ENCODE measurements around the gene ESR1. TPM values are rescaled to one million over a fixed set of nuclear protein-coding genes. Genes with fewer than 3 reads are reported as not detected.

The ESR1 gene
- total RNA-seq, 2 experiments from 2014 or later, result 0.45 to 1.1 TPM

- DNase-seq, result no peak
- no peaks in the 10 kb centered on the region for H3K27me3 Mint-ChIP-seq
- no peaks in the 10 kb centered on the region for H3K9me3 Mint-ChIP-seq
- no peak overlapping the region for H3K4me3 Mint-ChIP-seq
- peaks cover 4% of the 10 kb centered on the region for H3K4me1 Mint-ChIP-seq
- H3K36me3 Mint-ChIP-seq, result no peaks in the 10 kb centered on the region
- no peak overlapping the region for H3K27ac Mint-ChIP-seq
Measured at GRCh38 chr6:152091201-152091600, 283.7 kb downstream of the ESR1 start.

- no peak for DNase-seq
- no peak overlapping the region for H3K27ac Mint-ChIP-seq
- no peaks in the 10 kb centered on the region for H3K27me3 Mint-ChIP-seq
- no peaks in the 10 kb centered on the region for H3K9me3 Mint-ChIP-seq
- H3K36me3 Mint-ChIP-seq, result no peaks in the 10 kb centered on the region
- H3K4me3 Mint-ChIP-seq, result no peak overlapping the region
- peaks cover 4% of the 10 kb centered on the region for H3K4me1 Mint-ChIP-seq
Measured at GRCh38 chr6:152091851-152092341, 284.4 kb downstream of the ESR1 start.

- Mint-ChIP-seq H3K36me3 (no peaks in the 10 kb centered on the region), H3K4me3 (no peak overlapping the region), H3K27me3 (no peaks in the 10 kb centered on the region), H3K4me1 (peaks cover 4% of the 10 kb centered on the region), H3K27ac (no peak overlapping the region), H3K9me3 (no peaks in the 10 kb centered on the region)
- DNase-seq, result no peak
Measured at GRCh38 chr6:152093711-152094110, 286.2 kb downstream of the ESR1 start.

GRCh38 chr6:152094276-152094675 is 286.8 kb downstream of the ESR1 start:
- Mint-ChIP-seq H3K27me3 (no peaks in the 10 kb centered on the region), H3K36me3 (no peaks in the 10 kb centered on the region), H3K9me3 (no peaks in the 10 kb centered on the region), H3K4me1 (peaks cover 4% of the 10 kb centered on the region), H3K27ac (no peak overlapping the region), H3K4me3 (no peak overlapping the region)
- DNase-seq, result no peak

GRCh38 chr6:152094992-152095592 is 287.6 kb downstream of the ESR1 start:
- H3K36me3 Mint-ChIP-seq, result no peaks in the 10 kb centered on the region
- H3K4me3 Mint-ChIP-seq, result no peak overlapping the region
- H3K4me1 Mint-ChIP-seq, result peaks cover 4% of the 10 kb centered on the region
- H3K27ac Mint-ChIP-seq, result no peak overlapping the region
- DNase-seq, result no peak
- H3K9me3 Mint-ChIP-seq, result no peaks in the 10 kb centered on the region
- H3K27me3 Mint-ChIP-seq, result no peaks in the 10 kb centered on the region

GRCh38 chr6:152096863-152097496 is 289.5 kb downstream of the ESR1 start:
- no peak overlapping the region for H3K27ac Mint-ChIP-seq
- H3K36me3 Mint-ChIP-seq, result no peaks in the 10 kb centered on the region
- H3K9me3 Mint-ChIP-seq, result no peaks in the 10 kb centered on the region

GRCh38 chr6:152098683-152099082 is 291.2 kb downstream of the ESR1 start:
- Mint-ChIP-seq H3K27me3 (no peaks in the 10 kb centered on the region), H3K36me3 (no peaks in the 10 kb centered on the region), H3K27ac (no peak overlapping the region), H3K4me3 (no peak overlapping the region), H3K9me3 (no peaks in the 10 kb centered on the region), H3K4me1 (peaks cover 4% of the 10 kb centered on the region)
- no peak for DNase-seq

More at GRCh38 chr6:152096863-152097496, 289.5 kb downstream of the ESR1 start:
- H3K27me3 Mint-ChIP-seq, result no peaks in the 10 kb centered on the region
- DNase-seq, result no peak
- no peak overlapping the region for H3K4me3 Mint-ChIP-seq
- H3K4me1 Mint-ChIP-seq, result peaks cover 4% of the 10 kb centered on the region

GRCh38 chr6:152099446-152100182 is 292.1 kb downstream of the ESR1 start:
- Mint-ChIP-seq H3K27ac (no peak overlapping the region), H3K4me3 (no peak overlapping the region), H3K4me1 (peaks cover 4% of the 10 kb centered on the region), H3K36me3 (no peaks in the 10 kb centered on the region), H3K27me3 (no peaks in the 10 kb centered on the region), H3K9me3 (no peaks in the 10 kb centered on the region)
- no peak for DNase-seq

GRCh38 chr6:152100183-152100618 is 292.7 kb downstream of the ESR1 start:
- no peak for DNase-seq
- Mint-ChIP-seq H3K9me3 (no peaks in the 10 kb centered on the region), H3K27me3 (no peaks in the 10 kb centered on the region), H3K4me3 (no peak overlapping the region), H3K27ac (no peak overlapping the region), H3K36me3 (no peaks in the 10 kb centered on the region), H3K4me1 (no peaks in the 10 kb centered on the region)

- Mint-ChIP-seq H3K9me3 (no peaks in the 10 kb centered on the region), H3K36me3 (no peaks in the 10 kb centered on the region), H3K27ac (no peak overlapping the region), H3K4me3 (no peak overlapping the region), H3K27me3 (peaks cover 6% of the 10 kb centered on the region), H3K4me1 (peaks cover 5% of the 10 kb centered on the region)
- DNase-seq, result no peak
Measured at GRCh38 chr6:152107973-152108372, 300.5 kb downstream of the ESR1 start.

GRCh38 chr6:152110886-152111820 is 303.7 kb downstream of the ESR1 start:
- Mint-ChIP-seq H3K27me3 (peaks cover 6% of the 10 kb centered on the region), H3K4me3 (no peak overlapping the region), H3K4me1 (peaks cover 5% of the 10 kb centered on the region), H3K36me3 (no peaks in the 10 kb centered on the region), H3K27ac (no peak overlapping the region), H3K9me3 (no peaks in the 10 kb centered on the region)
- DNase-seq, result no peak

- H3K27ac Mint-ChIP-seq, result no peak overlapping the region
- no peak for DNase-seq
- H3K4me1 Mint-ChIP-seq, result peaks cover 7% of the 10 kb centered on the region
- H3K4me3 Mint-ChIP-seq, result no peak overlapping the region
- H3K27me3 Mint-ChIP-seq, result peaks cover 6% of the 10 kb centered on the region
- no peaks in the 10 kb centered on the region for H3K36me3 Mint-ChIP-seq
- no peaks in the 10 kb centered on the region for H3K9me3 Mint-ChIP-seq
Measured at GRCh38 chr6:152112491-152113261, 305.2 kb downstream of the ESR1 start.

GRCh38 chr6:152117156-152118133 is 310.0 kb downstream of the ESR1 start:
- Mint-ChIP-seq H3K4me3 (no peak overlapping the region), H3K27ac (no peak overlapping the region), H3K27me3 (no peaks in the 10 kb centered on the region), H3K9me3 (peaks cover 5% of the 10 kb centered on the region), H3K36me3 (peaks cover 15% of the 10 kb centered on the region), H3K4me1 (peaks cover 2% of the 10 kb centered on the region)
- DNase-seq, result no peak
